IPS-18a (cell line): ENCODE measurements around the gene CER1.

ENCODE experiments used
- H3K27ac ChIP-seq: one replicate; pipeline ENCODE4 v1.5.1; 2013; ENCODE audit warnings: low read length
- H3K27me3 ChIP-seq: one replicate; pipeline ENCODE4 v1.6.1; 2013; ENCODE audit warnings: mild to moderate bottlenecking, low read length; ENCODE audit not compliant: control insufficient read depth, insufficient read depth
- H3K36me3 ChIP-seq: one replicate; pipeline ENCODE4 v1.6.1; 2013; ENCODE audit warnings: low read depth, low read length; ENCODE audit not compliant: control insufficient read depth
- H3K4me1 ChIP-seq: one replicate; pipeline ENCODE4 v1.6.1; 2013; ENCODE audit warnings: low read depth, low read length; ENCODE audit not compliant: control insufficient read depth
- H3K4me3 ChIP-seq: one replicate; pipeline ENCODE4 v1.5.1; 2013; ENCODE audit warnings: low read length
- H3K9ac ChIP-seq: one replicate; pipeline ENCODE4 v1.6.1; 2013; ENCODE audit warnings: mild to moderate bottlenecking, low read length, moderate library complexity
- H3K9me3 ChIP-seq: one replicate; pipeline ENCODE4 v1.6.1; 2013; ENCODE audit warnings: low read depth, low read length; ENCODE audit not compliant: control insufficient read depth

The CER1 gene, protein sequence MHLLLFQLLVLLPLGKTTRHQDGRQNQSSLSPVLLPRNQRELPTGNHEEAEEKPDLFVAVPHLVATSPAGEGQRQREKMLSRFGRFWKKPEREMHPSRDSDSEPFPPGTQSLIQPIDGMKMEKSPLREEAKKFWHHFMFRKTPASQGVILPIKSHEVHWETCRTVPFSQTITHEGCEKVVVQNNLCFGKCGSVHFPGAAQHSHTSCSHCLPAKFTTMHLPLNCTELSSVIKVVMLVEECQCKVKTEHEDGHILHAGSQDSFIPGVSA

GRCh38 chr9:14722391-14723035 lies at the start of gene CER1:
Gene CER1 (minus strand): TSS chr9:14722733. CDS start chr9:14722672, 61 bp downstream.
- H3K27me3 ChIP-seq: peaks cover 82% of the 10 kb centered on the region
- no peaks in the 10 kb centered on the region for H3K9me3 ChIP-seq
- H3K36me3 ChIP-seq: no peaks in the 10 kb centered on the region
- no peak within 1 kb of the TSS for H3K9ac ChIP-seq
- peaks cover 15% of the 10 kb centered on the region for H3K4me1 ChIP-seq
- peak within 1 kb of the TSS; percentile 39 for H3K4me3 ChIP-seq
- no peak within 1 kb of the TSS for H3K27ac ChIP-seq

- no peak overlapping the region for H3K27ac ChIP-seq
- H3K4me1 ChIP-seq: no peaks in the 10 kb centered on the region
- H3K4me3 ChIP-seq: no peak overlapping the region
- no peaks in the 10 kb centered on the region for H3K27me3 ChIP-seq
- H3K36me3 ChIP-seq: no peaks in the 10 kb centered on the region
- H3K9me3 ChIP-seq: no peaks in the 10 kb centered on the region
- H3K9ac ChIP-seq: no peak overlapping the region
Measured at GRCh38 chr9:14770592-14770991, 48.1 kb upstream of the CER1 start.

DNA sequence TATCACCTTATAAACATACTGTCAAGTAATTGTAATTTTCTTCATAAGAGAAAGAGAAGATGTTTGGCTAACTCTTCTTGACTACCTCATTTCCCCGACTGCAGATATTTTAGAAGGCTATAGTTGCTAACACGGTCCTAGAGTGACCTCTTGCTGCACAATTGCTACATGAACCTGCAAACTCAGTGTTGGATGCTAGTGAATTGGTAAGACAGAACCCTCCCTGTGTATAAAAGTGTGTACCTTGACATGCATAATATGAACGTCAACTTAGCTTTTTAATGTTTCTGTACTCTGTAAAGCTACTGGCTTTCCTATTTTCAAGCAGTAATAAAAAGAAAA lies 46.7 kb upstream of the CER1 start:
- Histone ChIP-seq H3K27me3 (no peaks in the 10 kb centered on the region), H3K9ac (no peak overlapping the region), H3K4me1 (no peaks in the 10 kb centered on the region), H3K36me3 (no peaks in the 10 kb centered on the region), H3K9me3 (no peaks in the 10 kb centered on the region), H3K27ac (no peak overlapping the region), H3K4me3 (no peak overlapping the region)

GRCh38 chr9:14768405-14769229 lies 46.1 kb upstream of the CER1 start:
- no peak overlapping the region for H3K9ac ChIP-seq
- no peak overlapping the region for H3K27ac ChIP-seq
- no peaks in the 10 kb centered on the region for H3K4me1 ChIP-seq
- H3K4me3 ChIP-seq: no peak overlapping the region
- H3K9me3 ChIP-seq: no peaks in the 10 kb centered on the region
- no peaks in the 10 kb centered on the region for H3K36me3 ChIP-seq
- H3K27me3 ChIP-seq: no peaks in the 10 kb centered on the region

- H3K9me3 ChIP-seq: no peaks in the 10 kb centered on the region
- no peaks in the 10 kb centered on the region for H3K36me3 ChIP-seq
- no peak overlapping the region for H3K9ac ChIP-seq
- H3K4me3 ChIP-seq: no peak overlapping the region
- H3K4me1 ChIP-seq: no peaks in the 10 kb centered on the region
- H3K27me3 ChIP-seq: no peaks in the 10 kb centered on the region
- no peak overlapping the region for H3K27ac ChIP-seq
Measured at GRCh38 chr9:14766299-14766698, 43.8 kb upstream of the CER1 start.

- H3K27ac ChIP-seq: no peak overlapping the region
- H3K27me3 ChIP-seq: no peaks in the 10 kb centered on the region
- H3K36me3 ChIP-seq: no peaks in the 10 kb centered on the region
Measured at GRCh38 chr9:14761584-14761983, 39.1 kb upstream of the CER1 start.

GRCh38 chr9:14760060-14760459 lies 37.5 kb upstream of the CER1 start:
- Histone ChIP-seq H3K4me3 (no peak overlapping the region), H3K4me1 (no peaks in the 10 kb centered on the region), H3K27me3 (no peaks in the 10 kb centered on the region), H3K36me3 (no peaks in the 10 kb centered on the region), H3K9ac (no peak overlapping the region), H3K9me3 (no peaks in the 10 kb centered on the region), H3K27ac (no peak overlapping the region)

More at GRCh38 chr9:14761584-14761983, 39.1 kb upstream of the CER1 start:
- Histone ChIP-seq H3K4me1 (no peaks in the 10 kb centered on the region), H3K9me3 (no peaks in the 10 kb centered on the region), H3K4me3 (no peak overlapping the region), H3K9ac (no peak overlapping the region)

DNA sequence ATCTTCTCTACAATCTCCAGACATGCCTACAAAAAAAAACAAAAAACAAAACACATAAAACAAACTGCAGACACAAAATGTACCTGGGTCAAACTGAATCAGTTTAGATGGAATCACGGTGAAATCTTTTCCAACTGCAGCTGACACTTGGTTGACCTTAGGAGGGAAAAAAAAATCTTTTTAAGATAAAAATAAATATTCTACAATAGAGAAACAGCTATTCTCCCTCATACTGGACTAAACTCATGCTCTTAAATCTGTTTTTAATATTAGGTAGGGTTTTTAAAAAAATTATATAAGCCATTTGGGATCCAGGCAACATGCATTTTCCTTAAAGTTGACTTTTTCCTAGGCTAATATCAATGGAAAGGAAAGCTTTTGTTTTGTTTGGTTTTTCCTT lies 33.8 kb upstream of the CER1 start:
- Histone ChIP-seq H3K36me3 (no peaks in the 10 kb centered on the region), H3K9me3 (no peaks in the 10 kb centered on the region), H3K4me1 (no peaks in the 10 kb centered on the region), H3K4me3 (no peak overlapping the region), H3K27ac (no peak overlapping the region), H3K27me3 (no peaks in the 10 kb centered on the region), H3K9ac (no peak overlapping the region)

GRCh38 chr9:14752871-14753270 lies 30.3 kb upstream of the CER1 start:
- Histone ChIP-seq H3K36me3 (no peaks in the 10 kb centered on the region), H3K4me1 (peaks cover 18% of the 10 kb centered on the region), H3K4me3 (no peak overlapping the region), H3K27ac (no peak overlapping the region), H3K9me3 (no peaks in the 10 kb centered on the region), H3K9ac (no peak overlapping the region), H3K27me3 (peaks cover 10% of the 10 kb centered on the region)

DNA sequence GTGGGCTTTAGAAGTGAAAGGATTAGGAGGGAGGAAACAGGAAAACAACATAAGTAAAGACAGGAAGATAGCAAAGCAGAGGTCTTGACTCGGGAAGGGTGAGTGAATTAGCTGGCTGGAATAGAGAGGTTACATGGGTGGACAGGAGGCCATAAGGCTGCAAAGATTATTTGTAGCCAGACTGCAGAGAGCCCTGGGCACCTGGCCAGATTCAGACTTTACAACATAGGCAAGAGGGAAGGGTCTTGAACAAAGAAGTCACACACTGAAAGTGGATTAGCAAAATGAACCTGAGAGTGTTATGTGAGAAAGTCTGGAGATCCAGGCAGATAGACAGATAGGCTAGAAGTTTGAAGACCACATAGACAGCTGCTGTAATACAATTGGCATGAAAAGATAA lies 29.7 kb upstream of the CER1 start:
- no peaks in the 10 kb centered on the region for H3K9me3 ChIP-seq
- H3K4me3 ChIP-seq: no peak overlapping the region
- H3K36me3 ChIP-seq: no peaks in the 10 kb centered on the region
- peaks cover 18% of the 10 kb centered on the region for H3K4me1 ChIP-seq
- H3K27ac ChIP-seq: no peak overlapping the region
- H3K27me3 ChIP-seq: peaks cover 10% of the 10 kb centered on the region
- no peak overlapping the region for H3K9ac ChIP-seq

GRCh38 chr9:14750821-14751220 lies 28.3 kb upstream of the CER1 start:
- peaks cover 18% of the 10 kb centered on the region for H3K4me1 ChIP-seq
- H3K36me3 ChIP-seq: no peaks in the 10 kb centered on the region
- H3K27me3 ChIP-seq: peaks cover 10% of the 10 kb centered on the region
- no peak overlapping the region for H3K27ac ChIP-seq
- H3K9ac ChIP-seq: no peak overlapping the region
- no peak overlapping the region for H3K4me3 ChIP-seq
- no peaks in the 10 kb centered on the region for H3K9me3 ChIP-seq
